Melanocyte of skin (primary cell): Measurements from ENCODE around the gene CARD16. TPM values are rescaled to one million over a fixed set of nuclear protein-coding genes. Genes with fewer than 3 reads are reported as not detected.

Experiments
- total RNA-seq, 2 donors: library from RNA; depleted of rRNA; stranded (reverse); fragments of >200 nt; gene quantifications; 2 replicates each; pipeline ENCODE4 v1.2.3, GENCODE V29; 2012

CARD16 gene
- total RNA-seq: 10 to 100 TPM in 1 of 2 donors, 1 to 10 TPM in 1; 8.6 to 16.3 TPM

GRCh38 chr11:105044557-105045524 is at the start of gene CARD16:
CARD16 (minus strand) TSS chr11:105045335; CDS start chr11:105045297, 38 bp downstream.

GRCh38 chr11:105034813-105035620 is 10.1 kb downstream of the CARD16 start, which contains the start of gene CASP1:
CASP1 (minus strand) TSS chr11:105035144; CDS start chr11:105035113, 31 bp downstream.

GRCh38 chr11:105023003-105023402 is 22.1 kb downstream of the CARD16 start, which contains the start of gene CASP5:
CASP5 (minus strand) TSS chr11:105023168; CDS start chr11:105023136, 32 bp downstream.

Other genes starting within 250 kb of the CARD16 start
- gene CASP12, start 146.9 kb downstream of the CARD16 start, total RNA-seq: under 1 TPM in 1 of 2 donors, not detected in 1; 0.33 TPM
- gene CASP4, start 76.8 kb downstream of the CARD16 start, total RNA-seq: 100 to 1,000 TPM; 106 to 145 TPM
- not detected for gene CASP5, start 22.2 kb downstream of the CARD16 start, total RNA-seq
- 10 to 100 TPM; 57.1 to 74.3 TPM for gene CASP1, start 10.2 kb downstream of the CARD16 start, total RNA-seq
- gene CARD18, start 94.4 kb upstream of the CARD16 start, total RNA-seq: not detected